Lower leg skin (tissue), 3 donors: Measurements from ENCODE around the gene LOXHD1.

Source experiments
- CTCF ChIP-seq, 3 donors: fragments of 450-650 bp; IDR thresholded peaks; one replicate each; pipeline ENCODE4 v1.5.1; 2016; ENCODE audit warnings: antibody characterized with exemption in 3 of 3, mild to moderate bottlenecking in 3 of 3, moderate library complexity in 2 of 3
- POLR2A ChIP-seq, 2 donors: fragments of 450-650 bp; IDR thresholded peaks; one replicate each; pipeline ENCODE4 v1.6.1; 2016 to 2017; ENCODE audit warnings: antibody characterized with exemption in 2 of 2, mild to moderate bottlenecking in 1 of 2, moderate library complexity in 1 of 2

GRCh38 chr18:46519870-46520269 is 137.2 kb downstream of the LOXHD1 start:
- no peak for TF ChIP-seq CTCF (IDR thresholded peaks at IDR 0.05)
- no peak for TF ChIP-seq POLR2A (IDR thresholded peaks at IDR 0.05)
